ENCODE results near the gene SGCG. TPM values are rescaled to one million over a fixed set of nuclear protein-coding genes. Genes with fewer than 3 reads are reported as not detected.

SGCG gene
- total RNA-seq, 1 experiment from 2014 or later: not detected

DNA sequence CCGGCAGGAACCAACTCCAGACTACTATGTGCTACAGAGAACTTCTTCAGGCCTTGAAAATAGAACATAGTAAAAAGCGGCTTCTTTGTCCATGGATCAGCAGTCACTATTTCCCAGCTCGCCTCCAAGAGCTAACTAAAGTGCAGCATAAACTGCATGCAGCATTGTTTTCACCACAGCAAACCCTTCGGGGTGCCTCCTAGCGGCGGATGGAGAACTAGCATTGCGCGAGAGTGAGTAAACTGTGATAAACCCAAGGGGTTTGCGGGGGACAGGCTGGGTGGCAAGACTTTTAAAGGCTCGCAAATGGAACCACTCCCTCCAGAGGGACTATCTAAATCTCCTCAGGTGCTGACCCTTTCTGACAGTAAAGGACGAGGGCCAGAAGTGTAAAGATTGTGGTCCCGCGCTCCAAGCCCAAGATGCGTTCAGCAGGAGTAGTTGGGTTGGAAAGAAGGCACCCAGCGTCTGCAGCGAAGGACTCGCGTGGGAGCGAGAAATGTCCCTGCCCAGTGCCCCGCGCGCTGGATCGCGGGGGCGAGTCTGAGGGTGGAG lies 21.5 kb upstream of the SGCG start:
- ChIA-PET POLR2A (ENCODE audit: unreplicated experiment) (no interaction called here), CTCF (no interaction called here)
- Histone ChIP-seq H3K4me1 (replicated peaks; ENCODE audit: insufficient read depth) (no peaks in the 10 kb centered on the region), H3K27ac (no peak overlapping the region), H3K27me3 (ENCODE audit: insufficient read depth, low read depth) (peaks cover 21% of the 10 kb centered on the region), H3K9me3 (ENCODE audit: insufficient read depth, low read depth) (no peaks in the 10 kb centered on the region), H3F3A (ENCODE audit: insufficient read depth, low read depth) (no peaks in the 10 kb centered on the region), H3K4me2 (no peak overlapping the region), H3K4me3 (no peak overlapping the region), H3K9me2 (ENCODE audit: insufficient read depth) (no peaks in the 10 kb centered on the region), H3K36me3 (ENCODE audit: low read depth) (no peaks in the 10 kb centered on the region), H2AFZ (no peak overlapping the region), H3K79me2 (ENCODE audit: low read depth) (no peaks in the 10 kb centered on the region), H4K20me1 (ENCODE audit: insufficient read depth) (no peaks in the 10 kb centered on the region)
- no peak for TF ChIP-seq EZH2 (IDR thresholded peaks at IDR 0.05; ENCODE audit: low read depth)
- TF ChIP-seq CTCF (conservative IDR thresholded peaks at IDR 0.05): no peak
- no TSS peak for BruUV-seq (replicated peaks)
- no peak for DNase-seq
- intact Hi-C loops (cut with micrococcal nuclease; ENCODE audit: unreplicated experiment): no loop called here

DNA sequence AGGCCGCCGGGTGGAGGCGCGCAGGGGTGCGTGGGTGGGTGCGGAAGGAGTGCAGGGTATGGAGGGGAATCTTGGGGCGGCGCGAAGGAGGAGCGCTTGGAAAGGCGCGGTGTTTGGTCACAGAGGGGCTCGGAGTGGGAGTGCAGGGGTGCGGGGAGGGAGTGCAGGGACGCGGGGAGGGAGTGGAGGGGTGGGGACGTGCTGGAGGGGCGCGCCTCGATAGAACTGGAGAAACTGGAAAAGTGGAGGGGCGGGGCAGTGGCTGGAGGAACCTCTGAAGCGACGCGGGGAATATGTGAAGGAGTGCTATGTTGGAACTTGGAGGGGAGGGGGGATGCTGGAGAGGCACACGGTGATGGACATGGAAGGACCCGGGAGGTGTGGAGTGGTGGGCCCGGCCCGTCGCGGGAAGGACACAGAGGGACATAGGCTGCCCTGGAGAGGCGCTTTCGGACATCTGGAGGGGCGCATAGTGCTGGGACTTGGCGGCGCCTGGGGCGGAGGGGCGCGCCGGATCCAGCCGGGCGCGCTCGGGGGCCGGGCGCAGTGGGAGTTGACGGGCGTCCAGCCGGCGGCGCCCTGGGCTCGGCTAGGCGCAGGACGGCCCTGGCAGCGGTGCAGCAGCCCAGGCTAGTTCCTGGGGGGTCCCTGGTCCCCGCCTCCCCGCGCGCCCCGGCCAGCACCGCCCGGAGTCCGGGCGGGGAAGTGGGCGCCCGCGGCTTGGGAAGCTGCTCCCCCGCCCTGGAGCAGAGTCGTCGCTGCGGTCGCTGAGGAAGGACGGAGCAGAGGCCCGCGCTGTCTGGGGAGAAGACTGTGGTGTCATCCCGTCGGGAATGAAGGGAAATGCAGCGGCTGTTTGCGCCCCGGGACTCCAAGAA lies 20.8 kb upstream of the SGCG start:
- Histone ChIP-seq H3K9me2 (ENCODE audit: insufficient read depth) (no peaks in the 10 kb centered on the region), H3K4me1 (replicated peaks; ENCODE audit: insufficient read depth) (no peaks in the 10 kb centered on the region), H3F3A (ENCODE audit: insufficient read depth, low read depth) (no peaks in the 10 kb centered on the region), H3K9me3 (ENCODE audit: insufficient read depth, low read depth) (no peaks in the 10 kb centered on the region), H3K4me2 (no peak overlapping the region), H3K4me3 (no peak overlapping the region), H2AFZ (no peak overlapping the region), H3K27ac (no peak overlapping the region), H3K79me2 (ENCODE audit: low read depth) (no peaks in the 10 kb centered on the region), H3K36me3 (ENCODE audit: low read depth) (no peaks in the 10 kb centered on the region), H4K20me1 (ENCODE audit: insufficient read depth) (no peaks in the 10 kb centered on the region), H3K27me3 (ENCODE audit: insufficient read depth, low read depth) (peaks cover 21% of the 10 kb centered on the region)
- TF ChIP-seq EZH2 (IDR thresholded peaks at IDR 0.05; ENCODE audit: low read depth) (no peak), CTCF (conservative IDR thresholded peaks at IDR 0.05) (no peak)
- DNase-seq: no peak
- intact Hi-C loops (cut with micrococcal nuclease; ENCODE audit: unreplicated experiment): no loop called here
- ChIA-PET CTCF (no interaction called here), POLR2A (ENCODE audit: unreplicated experiment) (no interaction called here)
- no TSS peak for BruUV-seq (replicated peaks)

GRCh38 chr13:23160638-23161480 lies 19.9 kb upstream of the SGCG start:
- H3K4me2 ChIP-seq: no peak overlapping the region

More at GRCh38 chr13:23160638-23161480, 19.9 kb upstream of the SGCG start:
- no peaks in the 10 kb centered on the region for H3K4me1 ChIP-seq (replicated peaks; ENCODE audit: insufficient read depth)
- ChIA-PET POLR2A (ENCODE audit: unreplicated experiment) (no interaction called here), CTCF (no interaction called here)
- no peak for DNase-seq
- H4K20me1 ChIP-seq (ENCODE audit: insufficient read depth): no peaks in the 10 kb centered on the region
- H2AFZ ChIP-seq: no peak overlapping the region
- H3K4me3 ChIP-seq: no peak overlapping the region
- no peaks in the 10 kb centered on the region for H3F3A ChIP-seq (ENCODE audit: insufficient read depth, low read depth)
- no TSS peak for BruUV-seq (replicated peaks)
- intact Hi-C loops (cut with micrococcal nuclease; ENCODE audit: unreplicated experiment): no loop called here
- peaks cover 21% of the 10 kb centered on the region for H3K27me3 ChIP-seq (ENCODE audit: insufficient read depth, low read depth)
- H3K9me2 ChIP-seq (ENCODE audit: insufficient read depth): no peaks in the 10 kb centered on the region
- H3K27ac ChIP-seq: no peak overlapping the region
- H3K79me2 ChIP-seq (ENCODE audit: low read depth): no peaks in the 10 kb centered on the region
- H3K9me3 ChIP-seq (ENCODE audit: insufficient read depth, low read depth): no peaks in the 10 kb centered on the region
- no peak for TF ChIP-seq EZH2 (IDR thresholded peaks at IDR 0.05; ENCODE audit: low read depth)
- no peak for TF ChIP-seq CTCF (conservative IDR thresholded peaks at IDR 0.05)
- H3K36me3 ChIP-seq (ENCODE audit: low read depth): no peaks in the 10 kb centered on the region

Data from PC-9 (cell line).